GM23338 (cell line): ENCODE data around the gene TMEM222. TPM values are rescaled to one million over a fixed set of nuclear protein-coding genes. Genes with fewer than 3 reads are reported as not detected.

Source experiments
- ATAC-seq: fragments of 200-7000 bp; cut with Tn5 transposase; 3 replicates; pipeline ENCODE4 v1.9.1; 2020
- DNase-seq: peaks from one replicate; pipeline ENCODE4 v3.0.0-alpha.2; 2015; ENCODE audit warnings: low spot score
- H2AFZ ChIP-seq: fragments of 200-600 bp; sonication (generic); 2 replicates; pipeline ENCODE4 v1.8.0; 2016; ENCODE audit warnings: antibody characterized with exemption, mild to moderate bottlenecking, moderate library complexity
- H3F3A ChIP-seq: fragments of 200-600 bp; sonication (generic); replicated peaks from 2 replicates; pipeline ENCODE4 v1.8.0; 2017; ENCODE audit warnings: antibody characterized with exemption, mixed run types, low read depth
- H3K27ac ChIP-seq: fragments of 200-600 bp; sonication (generic); 2 replicates; pipeline ENCODE4 v1.6.1; 2016; ENCODE audit warnings: low read depth
- H3K27me3 ChIP-seq: fragments of 200-600 bp; sonication (generic); 2 replicates; pipeline ENCODE4 v1.8.0; 2016; ENCODE audit warnings: mild to moderate bottlenecking, mixed run types, moderate library complexity; ENCODE audit not compliant: insufficient read depth
- H3K36me3 ChIP-seq: fragments of 200-600 bp; sonication (generic); 2 replicates; pipeline ENCODE4 v1.8.0; 2016; ENCODE audit warnings: mild to moderate bottlenecking; ENCODE audit not compliant: insufficient read depth
- H3K4me1 ChIP-seq: fragments of 200-600 bp; sonication (generic); 2 replicates; pipeline ENCODE4 v1.8.0; 2016; ENCODE audit warnings: mild to moderate bottlenecking, moderate library complexity; ENCODE audit not compliant: insufficient read depth
- H3K4me2 ChIP-seq: fragments of 200-600 bp; sonication (generic); 2 replicates; pipeline ENCODE4 v1.7.1; 2017; ENCODE audit warnings: mixed run types
- H3K4me3 ChIP-seq: fragments of 200-600 bp; sonication (generic); 2 replicates; pipeline ENCODE4 v1.6.1; 2016; ENCODE audit warnings: mixed run types
- H3K79me2 ChIP-seq: fragments of 200-600 bp; sonication (generic); replicated peaks from 2 replicates; pipeline ENCODE4 v1.8.0; 2017; ENCODE audit warnings: mild to moderate bottlenecking; ENCODE audit not compliant: insufficient read depth
- H3K9me2 ChIP-seq: fragments of 200-600 bp; sonication (generic); 2 replicates; pipeline ENCODE4 v1.8.0; 2017; ENCODE audit not compliant: insufficient read depth
- H4K20me1 ChIP-seq: fragments of 200-600 bp; sonication (generic); replicated peaks from 2 replicates; pipeline ENCODE4 v1.8.0; 2017; ENCODE audit warnings: mild to moderate bottlenecking; ENCODE audit not compliant: insufficient read depth
- H3K27ac Mint-ChIP-seq: 2 replicates; pipeline ENCODE4 v1.8.0; 2020; ENCODE audit warnings: inconsistent platforms, mild to moderate bottlenecking, moderate library complexity, mixed read lengths
- H3K27me3 Mint-ChIP-seq: 3 replicates; pipeline ENCODE4 v1.8.0; 2022; ENCODE audit warnings: low read depth, mild to moderate bottlenecking, moderate library complexity, mixed read lengths, inconsistent platforms; ENCODE audit not compliant: insufficient read depth, poor library complexity
- H3K36me3 Mint-ChIP-seq: 3 replicates; pipeline ENCODE4 v1.8.0; 2021; ENCODE audit warnings: low read depth, mild to moderate bottlenecking, inconsistent platforms, moderate library complexity, mixed read lengths
- H3K4me1 Mint-ChIP-seq: 3 replicates; pipeline ENCODE4 v1.8.0; 2020; ENCODE audit warnings: mild to moderate bottlenecking, inconsistent platforms, mixed read lengths
- H3K4me3 Mint-ChIP-seq: 3 replicates; pipeline ENCODE4 v1.8.0; 2021; ENCODE audit warnings: moderate library complexity, mild to moderate bottlenecking, inconsistent platforms, mixed read lengths
- H3K9me3 Mint-ChIP-seq: 3 replicates; pipeline ENCODE4 v1.8.0; 2020; ENCODE audit warnings: moderate library complexity, mild to moderate bottlenecking, inconsistent platforms, mixed read lengths
- ETS1 ChIP-seq: IDR thresholded peaks from 2 replicates; pipeline ENCODE4 v1.6.1; 2016; ENCODE audit warnings: antibody characterized with exemption
- EZH2 ChIP-seq: fragments of 200-600 bp; sonication (generic); IDR thresholded peaks from one replicate; pipeline ENCODE4 v1.8.0; 2017; ENCODE audit warnings: antibody characterized with exemption, mild to moderate bottlenecking, low read depth; ENCODE audit not compliant: unreplicated experiment
- JUNB ChIP-seq: IDR thresholded peaks from one replicate; pipeline ENCODE4 v1.6.1; 2016; ENCODE audit warnings: antibody characterized with exemption; ENCODE audit not compliant: unreplicated experiment
- REST ChIP-seq: IDR thresholded peaks from one replicate; pipeline ENCODE4 v1.6.1; 2018; ENCODE audit warnings: antibody characterized with exemption; ENCODE audit not compliant: unreplicated experiment
- ZNF114 ChIP-seq: fragments of 250-450 bp; sonication (Bioruptor Pico); IDR thresholded peaks from 2 replicates; pipeline ENCODE4 v1.5.0; 2020; ENCODE audit warnings: mild to moderate bottlenecking, moderate library complexity
- ZNF331 ChIP-seq: fragments of 250-450 bp; sonication (Bioruptor Pico); IDR thresholded peaks from 2 replicates; pipeline ENCODE4 v1.5.0; 2020; ENCODE audit warnings: low read depth, mild to moderate bottlenecking, moderate library complexity
- polyA plus RNA-seq: library from polyadenylated mRNA; unstranded; fragments of >200 nt; fragmentation: Nextera tagmentation; extraction: Ambion mirVana; gene quantifications from 2 replicates; pipeline ENCODE4 v1.2.1, GENCODE V29; 2016
- total RNA-seq: library from RNA; depleted of rRNA; stranded (reverse); fragments of >200 nt; shearing (Covaris generic); gene quantifications from 2 replicates; pipeline ENCODE4 v1.2.3, GENCODE V29; 2014
- TF ChIP-seq, protein P1 (sequence below), 2 experiments: fragments of 200-600 bp in 1 of 2; sonication (generic) in 1 of 2; conservative IDR thresholded peaks; 2 replicates each; pipeline versions ENCODE4 v1.5.1 to v1.6.1; 2016 to 2017; ENCODE audit warnings: antibody characterized with exemption in 2 of 2, low read depth in 2 of 2, mild to moderate bottlenecking in 2 of 2, moderate library complexity in 1 of 2

TMEM222 gene
- total and polyA plus RNA-seq, 2 experiments from 2014 or later = 17.8 to 22.6 TPM

DNA sequence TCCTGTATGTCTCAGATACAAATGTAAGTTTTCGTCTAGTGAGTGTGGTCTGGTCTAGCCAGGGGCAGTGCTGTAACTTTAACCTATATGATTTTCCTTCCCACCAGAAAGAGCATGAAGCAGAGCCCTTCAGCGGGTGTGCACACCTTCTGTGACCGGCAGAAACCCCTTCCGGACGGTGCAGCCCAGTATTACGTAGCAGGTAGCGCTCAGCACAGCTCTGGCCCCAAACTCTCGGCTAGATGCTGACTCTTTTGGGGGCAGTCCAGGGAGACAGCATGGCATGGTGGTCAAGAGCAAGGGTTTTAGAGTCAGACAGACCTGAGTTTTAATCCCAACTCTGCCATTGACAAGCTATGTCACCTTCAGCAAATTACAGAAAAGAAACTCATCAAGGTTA lies 28.0 kb upstream of the TMEM222 start:
- no peaks in the 10 kb centered on the region for H3K36me3 ChIP-seq
- H3K4me1 ChIP-seq = no peaks in the 10 kb centered on the region
- Mint-ChIP-seq H3K36me3 (peaks cover 12% of the 10 kb centered on the region), H3K27me3 (peaks cover 2% of the 10 kb centered on the region), H3K4me1 (peaks cover 4% of the 10 kb centered on the region; the same call in 1 of the 3 replicates), H3K4me3 (no peak overlapping the region), H3K9me3 (peaks cover 9% of the 10 kb centered on the region; the same call in 2 of the 3 replicates), H3K27ac (no peak overlapping the region)
- H3K4me3 ChIP-seq = no peak overlapping the region
- no peak overlapping the region for H3K4me2 ChIP-seq
- no peak for ATAC-seq
- H4K20me1 ChIP-seq = no peaks in the 10 kb centered on the region
- no peak overlapping the region for H3K27ac ChIP-seq
- no peaks in the 10 kb centered on the region for H3K27me3 ChIP-seq
- no peak for DNase-seq
- H3K9me2 ChIP-seq = no peaks in the 10 kb centered on the region
- H3F3A ChIP-seq = no peaks in the 10 kb centered on the region
- no peaks in the 10 kb centered on the region for H3K79me2 ChIP-seq
- TF ChIP-seq, protein P1, sequence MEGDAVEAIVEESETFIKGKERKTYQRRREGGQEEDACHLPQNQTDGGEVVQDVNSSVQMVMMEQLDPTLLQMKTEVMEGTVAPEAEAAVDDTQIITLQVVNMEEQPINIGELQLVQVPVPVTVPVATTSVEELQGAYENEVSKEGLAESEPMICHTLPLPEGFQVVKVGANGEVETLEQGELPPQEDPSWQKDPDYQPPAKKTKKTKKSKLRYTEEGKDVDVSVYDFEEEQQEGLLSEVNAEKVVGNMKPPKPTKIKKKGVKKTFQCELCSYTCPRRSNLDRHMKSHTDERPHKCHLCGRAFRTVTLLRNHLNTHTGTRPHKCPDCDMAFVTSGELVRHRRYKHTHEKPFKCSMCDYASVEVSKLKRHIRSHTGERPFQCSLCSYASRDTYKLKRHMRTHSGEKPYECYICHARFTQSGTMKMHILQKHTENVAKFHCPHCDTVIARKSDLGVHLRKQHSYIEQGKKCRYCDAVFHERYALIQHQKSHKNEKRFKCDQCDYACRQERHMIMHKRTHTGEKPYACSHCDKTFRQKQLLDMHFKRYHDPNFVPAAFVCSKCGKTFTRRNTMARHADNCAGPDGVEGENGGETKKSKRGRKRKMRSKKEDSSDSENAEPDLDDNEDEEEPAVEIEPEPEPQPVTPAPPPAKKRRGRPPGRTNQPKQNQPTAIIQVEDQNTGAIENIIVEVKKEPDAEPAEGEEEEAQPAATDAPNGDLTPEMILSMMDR (conservative IDR thresholded peaks at IDR 0.05; ENCODE audit: low read depth in 2 of 2) = no peak
- TF ChIP-seq REST (no peak), JUNB (no peak), ETS1 (no peak), ZNF114 (no peak), EZH2 (no peak), ZNF331 (no peak)
- H2AFZ ChIP-seq = no peak overlapping the region

- Histone ChIP-seq H3K4me1 (peaks cover 9% of the 10 kb centered on the region), H3K4me3 (no peak overlapping the region), H4K20me1 (no peaks in the 10 kb centered on the region), H3K4me2 (no peak overlapping the region), H3K27ac (no peak overlapping the region), H3K27me3 (no peaks in the 10 kb centered on the region), H3K36me3 (no peaks in the 10 kb centered on the region), H3K79me2 (no peaks in the 10 kb centered on the region), H3F3A (no peaks in the 10 kb centered on the region), H2AFZ (no peak overlapping the region), H3K9me2 (no peaks in the 10 kb centered on the region)
- H3K27ac Mint-ChIP-seq = no peak overlapping the region
- TF ChIP-seq, protein P1 (conservative IDR thresholded peaks at IDR 0.05; ENCODE audit: low read depth in 2 of 2) = peak; percentile 65 to 85
- TF ChIP-seq ETS1 = no peak
- DNase-seq (peak; percentile 88), ATAC-seq (peak; percentile 69)
- H3K27me3 Mint-ChIP-seq = peaks cover 4% of the 10 kb centered on the region
- H3K4me1 Mint-ChIP-seq = peaks cover 22% of the 10 kb centered on the region
- no peaks in the 10 kb centered on the region for H3K9me3 Mint-ChIP-seq
- H3K36me3 Mint-ChIP-seq = no peaks in the 10 kb centered on the region; the same call in 2 of the 3 replicates
- no peak overlapping the region for H3K4me3 Mint-ChIP-seq
These were observed 25.1 kb upstream of the TMEM222 start for GRCh38 chr1:27296773-27297291.
